PC-9 (cell line): ENCODE measurements around the gene RSAD1.

Experiments
- CTCF ChIP-seq: fragments of 200-600 bp; sonication (generic); conservative IDR thresholded peaks from 2 replicates; pipeline ENCODE4 v1.6.1; 2017; ENCODE audit warnings: mixed run types, antibody characterized with exemption, mild to moderate bottlenecking, moderate library complexity
- EZH2 ChIP-seq: fragments of 200-600 bp; sonication (generic); IDR thresholded peaks from 2 replicates; pipeline ENCODE4 v1.8.0; 2017; ENCODE audit warnings: antibody characterized with exemption, low read depth

- no peak for TF ChIP-seq CTCF
- TF ChIP-seq EZH2, result no peak
Observed at GRCh38 chr17:50535407-50535806, 56.7 kb downstream of the RSAD1 start.
